NB4 (cell line): ENCODE results near the gene CREB5.

Source experiments
- DNase-seq: peaks from one replicate; pipeline ENCODE4 v3.0.0; 2010; ENCODE audit warnings: low read depth
- H3K4me3 ChIP-seq: one replicate; pipeline ENCODE4 v1.5.1; 2011; ENCODE audit warnings: mild to moderate bottlenecking, low read depth, low read length, moderate library complexity
- CTCF ChIP-seq: IDR thresholded peaks from one replicate; pipeline ENCODE4 v1.5.1; 2012; ENCODE audit warnings: low read depth, low read length
- MYC ChIP-seq: IDR thresholded peaks from 2 replicates; pipeline ENCODE4 v1.6.1; 2011; ENCODE audit warnings: low read depth, low read length
- POLR2A ChIP-seq: IDR thresholded peaks from 2 replicates; pipeline ENCODE4 v1.6.1; 2011; ENCODE audit warnings: mild to moderate bottlenecking; ENCODE audit not compliant: insufficient read length; ENCODE audit errors: extremely low read depth
- TF ChIP-seq, protein P1 (sequence below): IDR thresholded peaks from 2 replicates; pipeline ENCODE4 v1.6.1; 2011; ENCODE audit warnings: low read depth, low read length

Gene CREB5

DNA sequence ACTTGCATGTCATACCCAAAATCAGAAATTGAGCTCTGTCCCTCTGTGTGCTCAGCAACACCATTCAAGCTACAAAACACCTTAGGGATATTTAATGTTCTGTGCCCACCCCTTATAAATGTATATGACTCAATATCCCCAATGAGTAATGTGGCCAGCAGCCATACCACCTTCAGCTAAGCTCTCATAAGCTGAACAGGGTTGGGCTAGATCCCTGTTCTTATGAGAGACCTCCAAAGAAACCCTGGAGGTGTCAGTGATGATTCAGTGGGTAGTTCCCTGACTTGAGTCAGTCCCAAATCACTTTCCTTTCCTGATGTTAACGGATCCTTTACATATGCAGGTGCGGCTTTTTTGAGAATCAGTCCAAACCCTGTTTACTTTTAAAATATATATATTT, 253.8 kb downstream of the CREB5 start:
- DNase-seq: no peak
- no peak overlapping the region for H3K4me3 ChIP-seq
- TF ChIP-seq CTCF (no peak), POLR2A (no peak), MYC (no peak)
- TF ChIP-seq, protein P1, sequence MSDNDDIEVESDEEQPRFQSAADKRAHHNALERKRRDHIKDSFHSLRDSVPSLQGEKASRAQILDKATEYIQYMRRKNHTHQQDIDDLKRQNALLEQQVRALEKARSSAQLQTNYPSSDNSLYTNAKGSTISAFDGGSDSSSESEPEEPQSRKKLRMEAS: no peak

- H3K4me3 ChIP-seq: no peak overlapping the region
- no peak for DNase-seq
- TF ChIP-seq MYC: no peak
- TF ChIP-seq, protein P1: no peak
- no peak for TF ChIP-seq CTCF
- TF ChIP-seq POLR2A: no peak
These were observed 255.8 kb downstream of the CREB5 start for GRCh38 chr7:28668085-28668484.

DNA sequence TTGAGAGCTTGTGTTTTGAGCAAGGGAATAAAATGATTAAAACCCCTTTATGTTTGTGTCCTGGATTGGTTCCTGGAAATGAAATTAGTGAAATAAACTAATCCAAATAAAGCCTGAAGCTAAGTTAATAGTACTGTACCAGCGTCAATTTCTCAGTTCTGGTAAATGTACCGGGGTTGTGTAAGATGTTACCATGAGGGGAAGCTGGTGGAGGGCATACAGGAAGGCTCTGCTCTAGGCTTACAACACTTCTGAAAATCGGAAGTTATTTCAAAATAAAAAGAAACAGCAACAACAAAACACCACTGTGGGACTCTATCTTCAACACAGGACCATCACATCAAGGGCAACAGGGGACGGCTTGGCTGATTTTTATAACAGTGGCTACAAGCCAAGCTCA, 257.0 kb downstream of the CREB5 start:
- TF ChIP-seq POLR2A (no peak), MYC (no peak)
- TF ChIP-seq, protein P1: no peak
- no peak overlapping the region for H3K4me3 ChIP-seq
- DNase-seq: peak; percentile 34

- no peak for DNase-seq
- TF ChIP-seq POLR2A (no peak), MYC (no peak), CTCF (no peak)
- TF ChIP-seq, protein P1: no peak
- no peak overlapping the region for H3K4me3 ChIP-seq
These were observed 259.2 kb downstream of the CREB5 start for GRCh38 chr7:28671526-28671925.

DNA sequence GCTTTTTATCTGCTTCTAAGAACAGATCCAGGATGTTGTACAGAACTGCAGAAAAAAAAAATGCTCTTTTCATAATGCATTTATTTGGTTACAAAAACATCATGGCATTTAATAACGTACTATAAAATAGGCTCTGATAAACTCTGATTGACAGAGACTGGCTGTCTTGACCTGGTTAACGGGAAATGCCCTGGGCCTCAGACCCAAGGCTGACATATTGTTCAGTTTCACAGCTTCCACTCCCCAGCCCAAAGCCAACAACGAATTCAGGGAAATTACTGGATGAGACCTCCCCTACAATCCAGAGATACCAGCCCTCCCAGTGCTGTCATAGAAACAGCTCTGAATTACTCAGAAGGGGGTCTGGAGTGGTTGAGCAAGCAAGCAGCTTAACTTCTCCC, 260.1 kb downstream of the CREB5 start:
- no peak overlapping the region for H3K4me3 ChIP-seq
- DNase-seq: no peak
- TF ChIP-seq, protein P1: no peak
- TF ChIP-seq POLR2A: no peak

DNA sequence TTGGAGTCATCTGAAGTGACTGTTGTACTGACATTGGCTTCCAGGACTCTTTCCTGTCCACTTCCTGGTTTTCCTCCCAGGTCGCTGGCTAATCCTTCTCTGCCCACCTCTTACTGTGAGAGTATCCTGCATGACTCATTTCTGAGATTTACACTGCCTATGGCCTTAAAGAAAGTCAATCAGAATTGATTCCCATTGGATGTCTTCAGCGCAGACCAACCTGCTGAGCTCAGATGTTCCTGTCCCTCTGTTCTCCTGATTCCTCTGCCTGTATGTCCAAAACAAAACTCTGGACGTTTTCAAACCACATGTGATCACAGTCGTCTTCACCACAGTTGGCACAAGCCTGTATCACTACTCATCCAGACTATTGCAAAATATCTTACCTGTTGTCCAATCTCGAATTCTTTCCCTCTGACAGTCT, 262.1 kb downstream of the CREB5 start:
- no peak for DNase-seq
- no peak for TF ChIP-seq CTCF
- TF ChIP-seq POLR2A: no peak
- TF ChIP-seq, protein P1: no peak
- TF ChIP-seq MYC: no peak
- no peak overlapping the region for H3K4me3 ChIP-seq

DNA sequence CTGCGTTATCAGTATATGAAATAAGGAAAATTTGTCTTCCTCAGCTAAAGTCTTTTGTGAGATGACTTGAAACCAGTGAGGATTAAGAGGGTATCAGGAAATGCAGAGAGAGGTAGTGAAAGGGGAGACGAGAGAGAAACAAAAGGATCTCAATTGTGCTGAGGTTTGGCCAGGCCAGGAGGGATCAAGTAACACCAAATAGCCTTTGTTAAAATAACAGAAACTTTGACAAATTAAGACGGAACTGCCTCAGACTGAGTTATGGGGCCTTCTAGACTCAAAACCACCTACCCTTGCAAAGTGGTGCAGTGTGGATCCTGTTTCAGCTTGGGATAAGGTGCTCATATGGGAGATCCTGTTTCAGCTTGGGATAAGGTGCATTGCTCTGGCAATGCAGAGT, 263.1 kb downstream of the CREB5 start:
- DNase-seq: no peak
- no peak overlapping the region for H3K4me3 ChIP-seq
- TF ChIP-seq POLR2A (no peak), CTCF (no peak)
- TF ChIP-seq, protein P1: no peak
